Stimulated activated CD4-positive, alpha-beta T cell treated with anti-CD3 and anti-CD28 coated beads, Interleukin-2, amount 100 ng/mL, for 24 hours (primary cell): ENCODE measurements around the gene ADAMTSL2.

Experiments
- DNase-seq, 2 donors: peaks; one replicate each; pipeline ENCODE4 v3.0.0-alpha.2; 2020

ADAMTSL2 gene

DNA sequence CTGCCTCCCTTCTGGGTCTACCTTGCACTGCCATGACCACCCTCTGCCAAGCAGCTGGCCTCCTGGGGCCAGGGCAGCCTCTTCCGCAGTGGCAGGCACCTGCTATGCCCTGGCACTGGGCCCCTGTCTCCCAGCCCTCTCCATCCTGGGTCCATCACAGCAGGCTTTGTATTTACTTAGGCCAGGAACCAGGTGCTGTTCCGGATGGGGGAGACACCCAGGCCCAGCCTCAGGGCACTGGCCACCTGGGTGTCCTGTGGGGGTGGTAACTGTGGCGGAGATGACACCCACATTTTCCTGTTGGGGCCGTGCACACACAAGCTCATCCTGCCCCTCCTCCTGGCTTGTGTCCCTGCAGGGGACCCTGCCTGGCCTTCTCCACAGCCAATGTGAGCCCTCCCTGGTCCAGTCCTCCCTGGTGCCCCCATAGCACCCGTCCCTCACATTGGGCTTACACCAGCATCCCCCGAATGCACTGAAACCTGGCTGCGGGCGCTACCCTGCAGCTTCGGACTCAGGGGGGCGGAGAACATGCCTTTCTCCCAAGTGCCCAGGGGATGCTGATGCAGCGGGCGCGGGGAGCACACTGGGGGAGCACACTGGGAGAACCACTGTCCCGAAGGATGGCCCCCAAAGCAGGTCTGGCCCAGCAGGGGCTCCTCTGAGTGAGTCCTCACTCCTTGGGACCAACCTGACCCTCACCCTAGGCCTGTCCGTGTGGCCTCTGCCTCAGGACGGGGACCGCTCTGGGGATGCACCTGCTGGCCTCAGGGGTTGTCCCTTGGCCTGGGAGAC is 56.8 kb downstream of the ADAMTSL2 start:
- no peak for DNase-seq

DNA sequence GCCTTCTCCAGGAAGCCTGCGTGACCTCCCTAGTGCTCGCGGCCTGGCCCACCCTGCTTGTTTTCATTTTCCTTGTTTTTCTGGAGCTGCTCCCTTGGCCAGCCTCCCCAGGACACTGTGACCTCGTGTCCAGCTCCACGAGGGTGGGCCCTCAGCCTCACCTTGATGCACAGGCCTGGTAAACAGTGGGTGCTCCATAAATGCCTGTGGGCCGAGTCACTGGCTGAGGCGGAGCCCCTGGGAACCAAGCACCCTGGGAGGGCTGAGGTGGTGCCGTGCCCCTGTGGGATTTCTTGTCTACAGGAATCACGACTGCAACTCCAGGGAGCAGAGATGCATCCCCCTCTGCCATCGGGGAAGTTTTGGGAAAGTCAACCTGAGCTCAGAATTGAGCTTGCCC is 57.5 kb downstream of the ADAMTSL2 start:
- no peak for DNase-seq

DNA sequence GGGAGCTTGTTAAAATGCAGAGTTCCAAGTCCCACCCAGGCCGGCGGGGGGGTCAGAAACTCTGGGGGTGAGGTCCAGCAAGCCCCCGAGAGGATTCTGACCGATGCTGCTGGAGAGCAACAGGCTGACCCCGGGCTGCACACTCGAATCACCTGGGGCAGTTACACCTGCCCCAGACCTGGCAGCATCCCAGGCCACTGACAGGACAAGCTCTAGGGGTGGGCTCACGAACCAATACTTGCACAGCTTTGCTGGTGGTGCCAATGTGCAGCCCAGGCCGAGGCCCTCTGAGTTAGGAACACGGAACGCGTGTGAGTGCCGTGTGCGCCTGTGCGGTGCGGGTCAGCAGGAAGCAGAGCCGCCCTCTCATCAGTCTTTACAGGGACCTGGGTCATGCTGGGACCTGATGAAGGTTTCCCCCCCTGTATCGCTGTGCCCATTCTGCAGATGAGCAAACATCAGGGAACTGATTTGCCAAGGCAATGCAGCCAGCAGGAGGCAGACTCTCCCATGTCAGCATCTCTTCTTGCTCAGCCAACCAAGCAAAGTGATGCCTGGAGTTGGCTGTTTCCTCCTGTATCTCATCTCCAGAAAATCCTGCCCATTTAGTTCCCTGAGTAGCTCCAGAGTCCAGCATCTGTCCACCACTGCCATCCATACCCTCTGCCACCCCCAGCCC is 58.4 kb downstream of the ADAMTSL2 start:
- peak in 1 of 2 donors; percentile 26 for DNase-seq

DNA sequence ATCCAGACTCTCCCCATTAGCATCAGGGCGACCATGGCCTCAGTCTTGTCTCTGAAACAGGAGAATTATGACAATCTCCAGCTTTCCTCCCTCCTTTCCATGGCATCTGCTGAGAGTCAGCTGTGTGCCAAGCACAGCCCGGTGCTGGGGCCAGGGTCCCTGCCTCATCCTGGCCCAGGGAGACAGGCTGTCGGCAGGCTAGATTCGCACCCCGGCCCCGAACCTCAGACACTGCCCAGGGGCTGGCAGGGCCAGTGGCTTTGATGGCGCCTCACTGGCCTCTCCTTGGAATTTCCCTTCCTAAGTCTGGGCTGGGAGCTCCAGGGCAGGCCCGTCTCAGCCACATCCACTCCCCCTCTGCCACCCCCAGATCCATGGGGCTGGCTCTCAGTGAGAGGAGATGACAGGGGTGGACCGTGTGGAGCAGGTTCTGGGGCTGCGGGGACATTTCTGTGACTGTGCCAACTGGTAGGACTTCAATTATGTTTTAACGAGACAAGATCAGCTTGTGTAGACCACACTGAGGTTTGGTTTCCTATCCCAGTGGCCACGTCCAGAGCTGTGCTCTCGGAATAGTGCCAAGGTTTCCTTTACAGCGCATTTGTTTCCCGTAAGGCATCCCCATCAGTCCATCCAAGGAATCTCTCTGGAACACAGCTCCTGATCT is 59.2 kb downstream of the ADAMTSL2 start:
- DNase-seq: no peak

DNA sequence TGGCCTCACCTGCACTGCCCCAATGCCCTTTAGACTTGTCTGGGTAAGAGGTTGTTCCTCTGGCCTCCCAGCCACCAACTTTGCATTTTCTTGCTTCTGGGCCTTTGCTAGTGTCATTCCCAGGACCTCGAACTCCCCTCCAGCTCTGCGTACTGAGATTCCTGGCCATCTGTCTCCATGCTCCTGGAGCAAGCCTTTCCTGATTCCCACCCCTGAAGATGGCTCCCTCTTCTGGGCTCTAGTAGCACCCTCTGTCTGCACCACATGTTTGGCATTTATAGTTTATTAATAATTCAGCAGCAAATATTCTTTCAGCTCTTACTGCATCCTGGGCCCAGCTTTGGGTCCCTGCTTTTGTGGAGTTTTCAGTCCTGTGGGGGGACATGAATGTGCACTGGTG is 59.8 kb downstream of the ADAMTSL2 start:
- no peak for DNase-seq

DNA sequence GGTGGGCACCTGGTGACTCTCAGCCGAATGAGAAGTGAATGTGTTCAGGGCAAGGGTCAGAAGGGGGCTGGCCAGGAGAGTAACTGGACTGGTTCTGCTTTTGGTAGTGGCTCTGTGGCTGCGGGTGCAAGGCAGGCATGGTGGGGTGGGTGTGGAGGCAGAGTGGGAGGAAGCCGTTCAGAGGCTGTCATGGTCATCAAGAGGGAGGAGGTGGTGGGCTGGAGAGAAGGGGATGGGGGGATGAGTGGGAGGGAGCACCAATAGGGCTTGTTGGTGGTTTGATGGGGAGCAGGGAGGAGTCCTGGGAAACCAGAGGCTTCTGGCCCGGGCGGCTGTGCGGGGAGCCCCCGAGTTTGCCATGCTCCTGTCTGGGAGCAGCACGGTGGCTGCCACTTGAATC is 61.4 kb downstream of the ADAMTSL2 start:
- no peak for DNase-seq

DNA sequence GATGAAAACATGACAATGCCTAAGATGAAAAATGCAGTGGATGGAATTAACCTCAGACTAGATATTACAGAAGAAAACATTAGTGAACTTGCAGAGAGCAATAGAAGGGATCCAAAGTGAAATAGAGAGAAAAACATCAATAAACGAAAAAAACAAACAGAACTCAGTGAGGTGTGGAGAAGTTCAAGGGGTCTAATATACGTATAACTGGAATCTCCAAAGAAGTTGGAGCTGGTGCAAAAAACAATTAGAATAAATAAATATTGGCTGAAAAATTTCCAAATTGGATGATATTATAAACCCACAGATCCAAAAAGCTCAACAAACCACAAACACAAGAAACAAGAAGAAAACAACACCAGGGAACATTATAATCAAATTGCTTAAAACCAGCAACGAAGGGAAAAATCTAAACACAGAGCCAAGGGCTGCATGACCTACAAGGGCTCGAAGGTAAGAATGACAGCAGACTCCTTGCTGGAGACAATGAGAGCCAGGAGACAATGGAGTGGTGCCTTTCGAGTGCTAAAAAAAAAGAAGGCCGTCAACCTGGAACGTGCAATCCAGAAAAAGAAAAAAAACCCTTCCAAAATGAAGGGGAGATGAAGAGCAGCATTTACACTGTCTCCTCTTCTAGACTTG is 62.9 kb downstream of the ADAMTSL2 start:
- DNase-seq: no peak

DNA sequence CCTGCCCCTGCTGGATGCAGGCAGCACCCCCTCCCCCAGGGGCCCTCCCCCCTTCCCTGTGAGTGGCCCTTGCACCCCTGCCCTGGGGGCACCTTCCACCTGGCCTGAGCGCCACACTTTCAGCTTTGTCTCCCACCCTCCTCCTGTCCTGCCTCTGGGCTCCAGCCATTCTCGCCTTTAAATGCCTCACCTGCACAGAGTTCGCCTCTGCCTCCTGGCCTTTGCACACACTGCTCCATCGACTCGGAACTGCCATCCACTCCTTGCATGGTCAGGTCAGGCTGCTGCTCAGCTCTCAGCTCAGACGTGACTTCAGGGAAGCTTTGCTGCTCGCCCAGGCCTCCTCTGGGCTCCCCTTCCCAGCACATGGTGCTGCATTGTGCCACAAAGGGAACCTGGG is 64.5 kb downstream of the ADAMTSL2 start:
- no peak for DNase-seq

DNA sequence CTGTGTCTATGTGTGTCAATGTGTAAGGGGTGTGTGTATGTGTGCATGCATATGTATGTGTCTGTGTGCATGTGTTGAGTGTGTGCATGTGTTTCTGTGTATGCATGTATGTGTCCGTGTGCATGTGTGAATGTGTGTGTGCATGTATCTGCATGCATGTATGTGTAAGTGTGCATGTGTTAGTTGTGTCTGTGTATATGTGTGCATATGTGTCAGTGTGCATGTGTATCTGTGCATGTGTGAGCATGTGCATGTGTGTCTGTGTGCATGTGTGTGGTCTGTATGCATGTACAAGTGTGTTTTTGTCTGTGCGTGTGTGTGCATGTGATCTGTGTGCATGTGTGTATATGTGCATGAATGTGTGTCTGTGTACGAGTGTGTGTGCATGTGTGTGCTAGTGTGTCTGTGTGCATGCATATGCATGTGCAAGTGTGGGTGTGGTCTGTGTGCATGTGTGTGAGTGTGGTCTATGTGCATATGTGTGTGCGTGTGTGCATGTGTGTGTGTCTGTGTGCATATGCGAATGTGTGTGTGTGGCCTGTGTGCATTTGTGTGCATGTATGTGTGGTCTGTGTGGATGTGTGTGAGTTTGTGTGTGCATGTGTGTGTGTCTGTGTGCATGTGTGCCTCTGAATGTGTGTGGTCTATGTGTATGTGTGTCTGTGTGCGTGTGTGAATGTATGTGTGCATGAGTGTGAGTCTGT is 65.1 kb downstream of the ADAMTSL2 start:
- no peak for DNase-seq

DNA sequence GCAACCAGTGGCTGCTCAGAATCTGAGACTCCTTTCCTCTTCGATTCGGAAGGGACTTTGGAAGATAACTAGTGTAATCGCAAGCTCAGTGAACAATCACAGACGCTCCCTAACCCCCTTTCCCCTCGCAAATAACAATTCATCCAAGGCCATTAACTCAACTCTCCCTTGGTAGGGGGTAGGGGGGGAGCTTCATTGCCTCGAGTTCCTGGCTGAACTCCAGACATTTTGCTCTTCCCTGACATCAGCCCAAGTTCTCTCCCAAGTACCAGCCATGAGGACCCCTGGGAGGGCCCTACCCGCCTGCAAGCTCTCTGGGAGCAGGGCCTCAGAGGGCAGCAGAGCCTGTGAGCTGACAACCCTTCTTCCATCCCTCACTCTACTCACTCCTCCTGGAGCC is 66.2 kb downstream of the ADAMTSL2 start:
- no peak for DNase-seq

DNA sequence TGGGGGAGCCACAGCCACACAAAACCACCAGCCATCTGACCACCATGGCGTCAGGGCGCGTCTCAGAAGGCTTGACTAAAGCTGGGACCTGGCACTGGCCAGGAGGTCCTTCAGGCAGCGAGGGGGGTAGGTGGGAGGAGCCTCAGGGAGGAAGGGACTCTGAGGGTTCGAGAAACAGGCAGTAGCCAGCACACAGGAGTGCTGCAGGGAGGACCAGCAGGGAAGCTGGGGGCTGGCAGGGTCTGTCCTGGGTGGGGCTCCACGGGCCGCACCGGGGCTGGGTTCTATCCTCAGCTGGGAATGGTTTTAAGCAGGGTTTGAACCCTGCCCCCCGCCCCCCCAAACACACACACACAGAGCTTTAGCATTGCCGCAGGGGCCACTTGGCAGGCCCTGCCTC is 67.2 kb downstream of the ADAMTSL2 start:
- DNase-seq: no peak

DNA sequence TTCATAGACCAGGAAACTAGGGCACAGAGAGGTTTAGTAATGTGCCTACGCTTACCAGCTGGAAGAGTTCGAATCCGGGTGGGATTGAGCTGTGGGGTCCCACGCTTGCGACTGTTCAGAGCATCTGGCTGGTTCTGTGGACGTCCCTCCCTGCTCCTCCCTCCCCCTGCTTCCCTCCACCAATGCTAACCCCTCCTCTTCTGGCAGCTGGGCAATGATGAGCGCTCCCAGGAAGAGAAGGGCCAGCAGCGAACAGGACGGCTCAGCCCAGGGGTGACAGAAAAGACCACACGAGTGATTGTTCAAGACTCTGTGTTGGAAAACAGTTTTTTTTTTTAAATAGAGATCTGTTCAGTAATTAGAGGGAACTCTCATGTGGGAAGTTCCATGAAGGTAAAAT is 67.8 kb downstream of the ADAMTSL2 start:
- DNase-seq: no peak

DNA sequence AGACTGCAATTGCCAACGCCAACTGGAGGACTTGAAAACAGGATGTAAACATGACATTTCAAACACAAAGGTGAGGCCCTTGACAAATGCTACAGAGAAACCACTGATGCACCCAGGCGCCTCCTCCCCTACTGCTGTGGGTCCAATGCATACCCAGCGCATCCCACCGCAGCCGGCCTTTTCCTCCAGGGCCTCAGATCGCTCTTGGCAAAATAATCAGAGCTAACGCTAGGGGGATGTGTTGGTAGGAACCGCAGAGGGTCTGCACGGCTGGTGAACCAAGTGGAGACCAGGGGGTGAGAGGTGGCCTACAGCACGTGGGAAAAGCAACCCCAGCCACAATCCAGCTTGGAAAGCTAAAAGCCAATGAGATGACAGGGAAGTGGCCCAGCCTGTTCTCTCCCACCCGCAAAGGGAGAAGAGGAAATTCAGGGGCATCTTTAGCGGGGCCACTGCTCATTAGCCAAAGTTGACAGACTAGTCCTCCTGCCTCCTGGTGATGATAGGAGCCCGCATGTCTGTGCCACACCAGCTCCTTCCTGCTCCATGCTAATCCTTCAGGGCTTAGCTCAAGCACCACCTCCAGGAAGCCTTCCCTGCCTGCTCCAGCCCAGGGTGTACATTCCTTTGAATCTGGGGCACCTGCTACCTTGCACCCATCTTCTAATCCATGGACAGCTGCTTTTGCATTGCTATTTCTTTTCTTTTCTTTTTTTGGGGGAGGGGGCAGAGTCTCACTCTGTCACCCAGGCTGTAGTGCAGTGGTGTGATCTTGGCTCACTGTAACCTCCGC is 68.8 kb downstream of the ADAMTSL2 start:
- DNase-seq: no peak

DNA sequence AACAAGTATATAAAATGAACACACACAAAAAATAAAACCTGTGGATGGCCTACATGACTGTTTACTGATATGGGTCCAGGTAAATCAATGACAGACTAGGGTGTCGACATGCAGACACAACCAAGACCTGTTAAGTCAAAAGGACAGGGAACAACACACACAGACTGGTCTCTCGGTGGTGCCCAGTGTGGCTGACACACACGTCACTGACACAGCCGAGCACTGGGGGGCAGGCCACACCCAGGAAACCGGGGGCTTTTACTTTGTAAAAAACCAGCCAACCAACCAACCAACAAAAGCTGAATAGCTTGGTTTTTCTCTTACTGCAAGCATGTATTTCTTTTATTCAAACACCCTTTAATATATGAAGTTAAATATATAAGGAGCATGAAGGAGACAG is 69.7 kb downstream of the ADAMTSL2 start:
- peak in 1 of 2 donors; percentile 34 for DNase-seq

DNA sequence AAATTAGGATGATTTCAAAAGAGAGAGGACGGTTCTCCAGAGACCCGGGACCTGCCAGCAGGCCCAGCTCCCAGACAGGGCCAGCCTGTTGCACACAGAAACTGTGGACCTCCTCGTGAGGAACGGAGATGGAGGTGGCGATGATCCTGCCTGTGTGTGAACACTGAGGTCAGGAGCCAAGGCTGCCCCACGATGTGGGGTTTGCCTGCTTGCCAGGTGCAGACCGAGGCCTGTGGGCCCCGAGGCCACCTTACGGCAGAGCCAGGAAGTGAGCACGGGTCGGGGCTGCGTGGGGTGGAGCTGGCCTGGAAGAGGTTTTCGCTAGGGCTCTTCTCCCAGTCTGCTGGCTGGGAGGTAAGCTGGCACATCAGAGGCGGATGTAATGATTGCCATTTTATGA is 70.4 kb downstream of the ADAMTSL2 start:
- DNase-seq: no peak

DNA sequence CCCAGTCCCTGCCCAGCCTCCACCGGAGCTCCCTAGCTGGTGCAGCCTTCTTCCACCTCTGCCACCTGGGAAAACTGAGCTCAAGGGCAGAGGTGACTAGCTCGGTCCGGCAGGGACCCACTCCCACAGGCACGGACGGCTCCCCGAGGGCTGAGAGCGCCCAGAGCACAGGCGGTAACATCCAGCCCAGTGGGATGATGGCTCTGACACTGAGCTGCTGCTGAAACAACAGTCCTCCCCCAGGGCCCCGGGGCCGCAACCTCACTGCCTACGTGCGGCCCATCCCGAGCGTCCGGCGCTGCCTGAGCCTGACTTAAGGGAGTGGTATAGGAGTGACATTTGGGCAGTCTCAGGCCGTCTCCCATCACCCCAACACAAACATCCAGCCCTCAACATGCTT is 70.9 kb downstream of the ADAMTSL2 start:
- DNase-seq: no peak

DNA sequence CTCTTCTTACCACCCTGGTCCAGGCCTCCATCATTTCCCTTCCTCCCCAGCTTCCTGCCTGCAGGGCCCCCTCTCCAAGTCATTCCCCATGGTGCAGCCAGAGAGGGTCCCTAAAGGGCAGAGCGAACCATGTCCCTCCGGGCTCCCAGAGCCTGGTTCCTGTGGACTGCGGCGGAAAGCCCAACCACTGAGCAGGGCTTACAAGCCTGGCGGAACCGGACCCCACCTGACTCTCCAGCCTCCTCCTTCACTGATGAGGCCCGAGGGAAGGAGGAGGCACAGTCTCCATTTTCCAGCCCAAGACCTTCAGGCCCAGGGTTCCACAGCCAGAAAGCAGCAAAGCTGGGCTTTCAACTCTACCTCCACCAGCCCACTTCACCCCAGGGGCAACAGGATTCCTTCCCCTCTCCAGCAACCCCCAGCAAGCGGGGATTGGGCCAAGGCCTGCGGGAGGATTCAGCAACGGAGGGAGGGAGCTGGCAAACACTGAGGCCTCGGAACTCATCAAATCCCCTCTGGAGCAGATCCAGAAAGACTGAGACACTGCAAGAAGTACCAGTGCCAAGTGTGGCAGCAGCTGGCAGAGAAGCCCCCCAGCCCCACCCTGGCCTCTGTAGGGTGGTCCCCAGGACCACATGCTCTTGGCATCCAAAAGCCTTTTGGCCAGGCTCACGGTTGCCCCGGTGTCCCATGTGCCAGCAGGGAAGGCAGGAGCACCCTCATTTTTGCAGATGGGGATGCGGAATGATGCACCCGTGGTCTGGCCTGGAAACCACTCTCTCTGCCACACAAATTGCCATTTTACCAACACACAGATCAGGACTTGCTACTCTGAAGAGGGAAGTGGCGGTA is 71.6 kb downstream of the ADAMTSL2 start:
- DNase-seq: no peak

DNA sequence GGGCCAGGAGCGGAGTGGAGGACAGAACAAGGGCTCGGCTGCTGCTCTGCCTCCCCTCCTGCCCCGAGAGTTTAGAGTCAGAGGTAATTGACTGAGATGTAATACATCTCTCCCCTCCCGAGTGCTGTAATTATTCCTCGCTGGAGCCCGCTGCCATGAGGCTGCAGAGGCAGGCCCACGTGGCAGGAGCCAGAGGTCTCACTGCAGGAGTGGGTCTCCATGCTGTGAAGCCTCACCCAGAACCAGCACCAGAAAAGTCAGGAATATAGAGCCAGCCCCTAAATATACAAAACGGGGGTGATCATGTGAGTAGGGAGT is 72.2 kb downstream of the ADAMTSL2 start:
- no peak for DNase-seq

DNA sequence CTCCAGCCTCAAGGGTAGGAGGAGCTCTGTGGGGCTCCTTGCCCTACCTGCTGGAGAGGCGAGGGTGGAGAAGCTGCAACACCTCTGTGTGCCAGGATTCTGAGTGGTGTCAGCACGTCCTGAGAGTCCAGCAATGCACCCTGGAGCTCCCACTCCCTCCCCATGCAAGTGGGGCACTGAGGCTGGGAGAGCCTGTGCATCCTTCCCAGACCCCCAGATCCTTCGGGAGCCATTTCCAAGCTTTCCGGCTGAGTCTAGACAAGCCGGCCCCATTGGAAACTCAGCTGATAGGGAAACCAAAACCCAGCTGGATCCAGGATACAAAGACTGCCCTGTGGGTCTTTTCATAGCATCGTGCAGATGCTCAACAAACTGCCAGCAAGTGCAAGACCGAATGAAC is 72.9 kb downstream of the ADAMTSL2 start:
- no peak for DNase-seq

DNA sequence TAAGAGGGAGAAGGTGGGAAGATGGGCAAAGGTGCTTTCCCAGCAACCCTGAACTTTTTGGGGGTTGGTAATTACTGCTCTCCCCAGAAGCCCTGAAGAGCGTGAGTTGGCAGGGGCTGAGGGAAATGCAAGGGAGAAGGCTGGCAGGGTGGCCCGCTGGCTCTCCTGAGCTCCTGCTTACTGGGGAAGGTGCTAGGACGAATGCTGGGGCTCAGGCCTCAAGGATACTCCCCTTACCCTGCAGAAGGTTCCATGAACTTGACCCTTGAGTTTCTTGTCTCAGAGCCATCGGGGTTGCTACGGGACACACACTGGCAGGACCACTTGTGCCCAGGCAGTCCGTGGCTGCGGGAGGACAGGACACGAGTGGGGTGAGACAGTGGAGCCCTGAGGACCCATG is 73.5 kb downstream of the ADAMTSL2 start:
- DNase-seq: no peak

DNA sequence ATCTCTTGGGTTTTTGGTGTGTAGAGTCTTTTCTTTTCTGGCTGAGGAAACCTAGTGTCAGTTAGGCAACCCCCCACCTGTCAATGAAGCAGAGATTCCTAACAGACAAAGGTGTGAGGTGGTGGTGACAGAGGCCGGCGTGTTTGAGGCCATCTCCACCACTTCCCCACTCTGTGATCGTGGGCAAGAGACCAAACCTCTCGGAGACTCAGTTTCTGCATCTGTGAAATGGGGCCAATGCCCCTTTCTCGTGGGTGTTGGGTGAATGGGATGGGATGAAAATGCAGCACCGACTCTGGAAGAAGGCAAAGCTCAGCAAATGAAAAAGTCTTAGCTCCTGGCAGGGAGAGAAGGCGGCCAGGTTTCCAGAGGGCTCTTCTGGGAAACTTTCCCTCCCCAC is 73.9 kb downstream of the ADAMTSL2 start:
- DNase-seq: no peak
